ENCODE data around the gene HAPLN2.

Gene HAPLN2

GRCh38 chr1:156619582-156619955 is 354 bp downstream of the HAPLN2 start:
- TF ChIP-seq, protein P1, sequence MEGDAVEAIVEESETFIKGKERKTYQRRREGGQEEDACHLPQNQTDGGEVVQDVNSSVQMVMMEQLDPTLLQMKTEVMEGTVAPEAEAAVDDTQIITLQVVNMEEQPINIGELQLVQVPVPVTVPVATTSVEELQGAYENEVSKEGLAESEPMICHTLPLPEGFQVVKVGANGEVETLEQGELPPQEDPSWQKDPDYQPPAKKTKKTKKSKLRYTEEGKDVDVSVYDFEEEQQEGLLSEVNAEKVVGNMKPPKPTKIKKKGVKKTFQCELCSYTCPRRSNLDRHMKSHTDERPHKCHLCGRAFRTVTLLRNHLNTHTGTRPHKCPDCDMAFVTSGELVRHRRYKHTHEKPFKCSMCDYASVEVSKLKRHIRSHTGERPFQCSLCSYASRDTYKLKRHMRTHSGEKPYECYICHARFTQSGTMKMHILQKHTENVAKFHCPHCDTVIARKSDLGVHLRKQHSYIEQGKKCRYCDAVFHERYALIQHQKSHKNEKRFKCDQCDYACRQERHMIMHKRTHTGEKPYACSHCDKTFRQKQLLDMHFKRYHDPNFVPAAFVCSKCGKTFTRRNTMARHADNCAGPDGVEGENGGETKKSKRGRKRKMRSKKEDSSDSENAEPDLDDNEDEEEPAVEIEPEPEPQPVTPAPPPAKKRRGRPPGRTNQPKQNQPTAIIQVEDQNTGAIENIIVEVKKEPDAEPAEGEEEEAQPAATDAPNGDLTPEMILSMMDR (conservative IDR thresholded peaks at IDR 0.05; ENCODE audit: control insufficient read depth, insufficient read depth, low read depth, low read length): no peak
- no peak overlapping the region for H3K4me3 ChIP-seq (ENCODE audit: control insufficient read depth, low read depth, low read length)
- no peak for DNase-seq (ENCODE audit: low read depth)

DNA sequence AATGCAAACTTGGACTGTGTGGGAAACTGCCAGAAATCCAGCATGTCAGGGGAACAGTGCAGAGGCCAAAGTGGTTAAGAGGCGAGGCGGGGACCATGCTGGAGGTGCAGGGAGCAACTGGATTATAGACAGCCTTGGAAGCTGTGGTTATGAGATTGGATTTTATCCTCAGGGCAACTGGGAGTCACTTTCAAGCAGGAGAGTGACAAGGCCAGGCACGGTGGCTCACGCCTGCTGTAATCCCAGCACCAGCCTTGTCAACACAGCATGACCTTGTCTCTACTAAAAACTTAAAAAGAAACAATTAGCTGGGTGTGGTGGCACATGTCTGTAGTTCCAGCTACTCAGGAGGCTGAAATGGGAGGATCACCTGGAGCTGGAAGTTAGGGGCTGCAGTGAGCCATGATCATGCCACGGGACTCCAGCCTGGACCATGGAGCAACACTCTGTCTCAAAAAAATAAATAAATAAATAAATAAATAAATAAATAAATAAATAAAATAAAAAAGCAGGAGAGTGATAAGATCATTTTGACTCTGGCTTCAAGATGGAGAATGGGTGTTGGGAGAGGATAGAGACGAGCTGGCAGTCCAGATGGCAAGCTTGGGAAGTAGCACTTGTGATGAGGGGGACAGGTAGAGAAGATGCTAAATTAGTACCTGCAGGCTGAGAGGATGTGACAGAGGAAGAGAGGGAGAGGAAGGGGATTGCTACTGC is 3.5 kb downstream of the HAPLN2 start:
- no peak for DNase-seq (ENCODE audit: low read depth)
- TF ChIP-seq, protein P1 (conservative IDR thresholded peaks at IDR 0.05; ENCODE audit: control insufficient read depth, insufficient read depth, low read depth, low read length): no peak
- H3K4me3 ChIP-seq (ENCODE audit: control insufficient read depth, low read depth, low read length): no peak overlapping the region

GRCh38 chr1:156623946-156624813 is 5.0 kb downstream of the HAPLN2 start:
- DNase-seq (ENCODE audit: low read depth): peak; percentile 36
- H3K4me3 ChIP-seq (ENCODE audit: control insufficient read depth, low read depth, low read length): no peak overlapping the region
- TF ChIP-seq, protein P1 (conservative IDR thresholded peaks at IDR 0.05; ENCODE audit: control insufficient read depth, insufficient read depth, low read depth, low read length): peak; percentile 31

DNA sequence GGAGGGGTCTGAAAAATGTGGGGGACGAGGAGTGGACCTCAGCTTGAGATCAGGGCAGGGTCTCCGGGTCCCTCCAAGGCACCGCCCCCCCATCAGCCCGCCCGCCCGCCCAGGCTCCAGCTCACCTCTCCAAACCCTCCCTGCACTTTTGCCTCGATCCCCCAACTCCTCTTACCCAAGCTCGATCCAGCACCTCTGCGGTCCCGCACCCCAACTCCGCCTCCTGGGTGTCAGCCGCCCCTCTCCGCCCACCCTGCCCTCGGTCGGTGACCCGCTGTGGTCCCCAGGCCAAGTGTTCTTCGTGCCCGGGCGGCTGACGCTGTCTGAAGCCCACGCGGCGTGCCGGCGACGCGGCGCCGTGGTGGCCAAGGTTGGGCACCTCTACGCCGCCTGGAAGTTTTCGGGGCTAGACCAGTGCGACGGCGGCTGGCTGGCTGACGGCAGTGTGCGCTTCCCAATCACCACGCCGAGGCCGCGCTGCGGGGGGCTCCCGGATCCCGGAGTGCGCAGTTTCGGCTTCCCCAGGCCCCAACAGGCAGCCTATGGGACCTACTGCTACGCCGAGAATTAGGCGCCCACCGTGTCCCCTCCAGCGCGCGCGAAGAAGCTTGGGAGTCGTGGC is 5.7 kb downstream of the HAPLN2 start:
- no peak overlapping the region for H3K4me3 ChIP-seq (ENCODE audit: control insufficient read depth, low read depth, low read length)
- DNase-seq (ENCODE audit: low read depth): no peak
- TF ChIP-seq, protein P1 (conservative IDR thresholded peaks at IDR 0.05; ENCODE audit: control insufficient read depth, insufficient read depth, low read depth, low read length): no peak

GRCh38 chr1:156625436-156626078 is 6.3 kb downstream of the HAPLN2 start:
- TF ChIP-seq, protein P1 (conservative IDR thresholded peaks at IDR 0.05; ENCODE audit: control insufficient read depth, insufficient read depth, low read depth, low read length): peak; percentile 71
- no peak overlapping the region for H3K4me3 ChIP-seq (ENCODE audit: control insufficient read depth, low read depth, low read length)
- peak; percentile 40 for DNase-seq (ENCODE audit: low read depth)

DNA sequence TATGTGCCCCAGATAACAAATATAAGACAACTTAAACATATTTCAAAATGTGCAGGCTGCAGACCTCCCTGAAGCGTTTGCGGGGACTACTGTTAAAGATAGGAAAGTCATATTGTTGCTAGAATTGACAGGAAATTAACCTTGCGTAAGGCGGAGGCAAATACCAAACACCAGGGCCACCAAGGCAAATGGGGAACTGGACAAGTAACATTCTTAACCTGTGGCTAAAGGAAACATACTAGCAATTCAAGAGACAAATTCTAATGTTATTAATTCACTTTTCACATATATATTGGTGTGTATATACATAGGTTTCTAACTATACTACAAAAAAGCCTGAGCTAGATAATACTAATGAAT is 6.8 kb downstream of the HAPLN2 start:
- DNase-seq (ENCODE audit: low read depth): no peak
- TF ChIP-seq, protein P1 (conservative IDR thresholded peaks at IDR 0.05; ENCODE audit: control insufficient read depth, insufficient read depth, low read depth, low read length): no peak
- H3K4me3 ChIP-seq (ENCODE audit: control insufficient read depth, low read depth, low read length): no peak overlapping the region
